Left kidney (tissue), 2 donors: ENCODE measurements around the gene MINDY4B. TPM values are rescaled to one million over a fixed set of nuclear protein-coding genes. Genes with fewer than 3 reads are reported as not detected.
"Not testable (repeated sequence)": the region's sequence is repeated elsewhere in the genome, so short reads cannot be mapped to it uniquely, and the experiment has no call there.

Experiments
- DNase-seq: peaks from one replicate; pipeline ENCODE4 v3.0.0-alpha.2; 2013
- polyA plus RNA-seq: library from polyadenylated mRNA; unstranded; fragments of 120-200 nt; gene quantifications from one replicate; pipeline ENCODE4 v1.2.1, GENCODE V29; 2013; ENCODE audit not compliant: insufficient read length

The MINDY4B gene
- polyA plus RNA-seq, 1 donor, result not detected

- no peak for DNase-seq
Observed at GRCh38 chr3:150898046-150898754, 7.0 kb downstream of the MINDY4B start.

GRCh38 chr3:150897592-150897991, 7.6 kb downstream of the MINDY4B start:
- no peak for DNase-seq

GRCh38 chr3:150890831-150891230, 14.4 kb downstream of the MINDY4B start:
- no peak for DNase-seq

GRCh38 chr3:150890295-150890694, 14.9 kb downstream of the MINDY4B start:
- DNase-seq, result no peak

GRCh38 chr3:150889106-150889505, 16.1 kb downstream of the MINDY4B start:
- DNase-seq, result no peak

GRCh38 chr3:150887031-150887430, 18.2 kb downstream of the MINDY4B start:
- DNase-seq, result no peak

- no peak for DNase-seq
Observed at GRCh38 chr3:150885535-150885934, 19.7 kb downstream of the MINDY4B start.

GRCh38 chr3:150878996-150879575, 26.2 kb downstream of the MINDY4B start:
- DNase-seq, result peak; percentile 32

GRCh38 chr3:150878290-150878689, 26.9 kb downstream of the MINDY4B start:
- no peak for DNase-seq

GRCh38 chr3:150877303-150877702, 27.9 kb downstream of the MINDY4B start:
- DNase-seq, result no peak

- no peak for DNase-seq
Observed at GRCh38 chr3:150876611-150877265, 28.5 kb downstream of the MINDY4B start.

- no peak for DNase-seq
Observed at GRCh38 chr3:150875548-150875947, 29.7 kb downstream of the MINDY4B start.

- no peak for DNase-seq
Observed at GRCh38 chr3:150874666-150875219, 30.5 kb downstream of the MINDY4B start.

- no peak for DNase-seq
Observed at GRCh38 chr3:150871192-150871591, 34.0 kb downstream of the MINDY4B start.

GRCh38 chr3:150870406-150870805, 34.8 kb downstream of the MINDY4B start:
- no peak for DNase-seq

- no peak for DNase-seq
Observed at GRCh38 chr3:150868282-150868681, 37.0 kb downstream of the MINDY4B start.

- DNase-seq, result no peak
Observed at GRCh38 chr3:150867434-150867833, 37.8 kb downstream of the MINDY4B start.

- DNase-seq, result not testable (repeated sequence)
Observed at GRCh38 chr3:150863921-150864320, 41.3 kb downstream of the MINDY4B start.

- DNase-seq, result no peak
Observed at GRCh38 chr3:150861851-150862250, 43.4 kb downstream of the MINDY4B start.

- not testable (repeated sequence) for DNase-seq
Observed at GRCh38 chr3:150857936-150858335, 47.3 kb downstream of the MINDY4B start.

GRCh38 chr3:150850191-150850590, 55.0 kb downstream of the MINDY4B start:
- DNase-seq, result no peak

GRCh38 chr3:150848864-150849263, 56.4 kb downstream of the MINDY4B start:
- DNase-seq, result no peak

GRCh38 chr3:150847433-150847832, 57.8 kb downstream of the MINDY4B start:
- no peak for DNase-seq
